Right lobe of liver (tissue), 4 donors: ENCODE measurements around the gene MYH10.

Experiments used
- CTCF ChIP-seq, 4 donors: fragments of 200-600 bp in 3 of 4; fragments of 450-650 bp in 1 of 4; IDR thresholded peaks; one replicate each; pipeline versions ENCODE4 v1.5.1 to v1.8.0; 2016 to 2022; ENCODE audit warnings: antibody characterized with exemption in 4 of 4, mild to moderate bottlenecking in 2 of 4
- POLR2A ChIP-seq: fragments of 450-650 bp; IDR thresholded peaks from one replicate; pipeline ENCODE4 v1.6.1; 2017; ENCODE audit warnings: antibody characterized with exemption, mild to moderate bottlenecking
- donor health status: DM: no; HTN: no; CAD: no.
- donor health status: DM: no; HTN: no; CAD: no.
- donor health status: DM: no; HTN: yes; CAD: no.

- TF ChIP-seq CTCF (IDR thresholded peaks at IDR 0.05) = no peak
- no peak for TF ChIP-seq POLR2A
Measured at GRCh38 chr17:8611619-8612298, 18.8 kb downstream of the MYH10 start.
